ENCODE results near the gene PNN. TPM values are rescaled to one million over a fixed set of nuclear protein-coding genes. Genes with fewer than 3 reads are reported as not detected.
"Not testable (repeated sequence)": the region's sequence is repeated elsewhere in the genome, so short reads cannot be mapped to it uniquely, and the experiment has no call there.

Gene PNN
- total RNA-seq, 3 donors from 2014 or later (not counting 1 experiment from before 2014, with no cell fraction given): 121 to 153 (median 145) TPM

DNA sequence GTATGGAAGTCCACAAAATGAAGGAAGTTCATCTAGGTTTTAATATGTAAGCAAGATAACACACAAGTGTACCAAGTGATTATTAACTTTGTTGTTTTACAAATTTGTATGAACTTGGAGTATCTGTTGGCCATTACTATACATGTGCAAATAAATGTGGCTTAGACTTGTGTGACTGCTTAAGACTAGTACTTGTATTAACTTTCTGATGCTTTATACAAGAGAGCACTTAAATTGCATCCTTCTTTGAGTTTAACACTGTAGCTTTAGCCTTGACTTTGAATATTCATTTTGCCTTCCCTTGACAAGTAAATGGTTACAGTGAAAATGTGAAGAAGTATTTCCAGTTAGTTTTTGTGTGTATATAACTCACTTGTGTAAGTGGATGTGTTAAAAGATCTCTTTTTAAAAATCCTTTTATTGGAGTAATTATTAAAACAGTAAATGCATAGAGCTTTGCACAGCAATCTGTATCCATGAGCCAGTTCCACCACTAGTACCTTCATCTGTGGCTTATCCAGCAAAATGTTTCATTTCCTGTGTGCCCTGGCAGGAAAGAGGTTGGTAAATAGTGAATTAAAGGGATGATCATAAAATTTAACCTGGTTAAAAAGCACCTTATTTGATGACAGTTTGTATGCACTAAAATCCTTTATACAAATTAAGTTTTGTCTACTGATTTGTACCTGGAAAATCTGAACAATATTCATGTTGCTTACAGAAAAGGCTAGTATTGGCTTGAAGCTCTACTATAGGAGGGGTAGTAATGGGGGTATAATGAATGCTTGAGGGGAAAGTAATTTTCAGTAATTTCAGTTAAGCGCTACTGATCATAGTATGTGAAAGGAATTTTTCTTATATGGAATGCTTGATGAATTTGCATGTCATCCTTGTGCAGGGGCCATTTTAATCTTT is 8.0 kb downstream of the PNN start:
- Histone ChIP-seq H3K27ac (ENCODE audit: low read length) (no peak overlapping the region), H3K9me3 (ENCODE audit: control insufficient read depth, insufficient read depth, low read length) (no peaks in the 10 kb centered on the region), H3K4me3 (ENCODE audit: low read length) (no peak overlapping the region), H3K4me1 (ENCODE audit: control insufficient read depth, insufficient read depth, low read length) (no peaks in the 10 kb centered on the region), H3K27me3 (ENCODE audit: control insufficient read depth, insufficient read depth, low read length) (no peaks in the 10 kb centered on the region), H3K36me3 (ENCODE audit: control insufficient read depth, insufficient read depth, low read length) (peaks cover 68% of the 10 kb centered on the region)
- WGBS (ENCODE audit: insufficient coverage): 100% methylated on average over 1 of the region's 1 CpG
- intact Hi-C loops (cut with micrococcal nuclease): no loop called here
- no peak for TF ChIP-seq CTCF (IDR thresholded peaks at IDR 0.05)
- ATAC-seq (peak in 1 of 3 donors; percentile 21), DNase-seq (no peak)
- Mint-ChIP-seq H3K9me3 (no peaks in the 10 kb centered on the region), H3K4me1 (peaks cover 18 to 20% of the 10 kb centered on the region in 2 donors), H3K36me3 (peaks cover 11% of the 10 kb centered on the region), H3K4me3 (peak overlapping the region; percentile 11), H3K27me3 (ENCODE audit: low read depth in 2 of 2) (no peaks in the 10 kb centered on the region), H3K27ac (no peak overlapping the region)

GRCh38 chr14:39183685-39184003 is 8.6 kb downstream of the PNN start:
- H3K4me1 ChIP-seq (ENCODE audit: control insufficient read depth, insufficient read depth, low read length); H3K36me3 Mint-ChIP-seq; H3K27me3 Mint-ChIP-seq (ENCODE audit: low read depth in 2 of 2); H3K27ac ChIP-seq (ENCODE audit: low read length); H3K27me3 ChIP-seq (ENCODE audit: control insufficient read depth, insufficient read depth, low read length); H3K9me3 Mint-ChIP-seq; H3K27ac Mint-ChIP-seq; intact Hi-C loops (cut with micrococcal nuclease); H3K9me3 ChIP-seq (ENCODE audit: control insufficient read depth, insufficient read depth, low read length); H3K4me3 ChIP-seq (ENCODE audit: low read length); H3K4me3 Mint-ChIP-seq; DNase-seq: not testable (repeated sequence)
- 99% methylated on average over 4 of the region's 5 CpGs for WGBS (ENCODE audit: insufficient coverage)
- peaks cover 62% of the 10 kb centered on the region for H3K36me3 ChIP-seq (ENCODE audit: control insufficient read depth, insufficient read depth, low read length)
- ATAC-seq: peak in 1 of 3 donors; percentile 13
- H3K4me1 Mint-ChIP-seq: peaks cover 20 to 23% of the 10 kb centered on the region in 2 donors

DNA sequence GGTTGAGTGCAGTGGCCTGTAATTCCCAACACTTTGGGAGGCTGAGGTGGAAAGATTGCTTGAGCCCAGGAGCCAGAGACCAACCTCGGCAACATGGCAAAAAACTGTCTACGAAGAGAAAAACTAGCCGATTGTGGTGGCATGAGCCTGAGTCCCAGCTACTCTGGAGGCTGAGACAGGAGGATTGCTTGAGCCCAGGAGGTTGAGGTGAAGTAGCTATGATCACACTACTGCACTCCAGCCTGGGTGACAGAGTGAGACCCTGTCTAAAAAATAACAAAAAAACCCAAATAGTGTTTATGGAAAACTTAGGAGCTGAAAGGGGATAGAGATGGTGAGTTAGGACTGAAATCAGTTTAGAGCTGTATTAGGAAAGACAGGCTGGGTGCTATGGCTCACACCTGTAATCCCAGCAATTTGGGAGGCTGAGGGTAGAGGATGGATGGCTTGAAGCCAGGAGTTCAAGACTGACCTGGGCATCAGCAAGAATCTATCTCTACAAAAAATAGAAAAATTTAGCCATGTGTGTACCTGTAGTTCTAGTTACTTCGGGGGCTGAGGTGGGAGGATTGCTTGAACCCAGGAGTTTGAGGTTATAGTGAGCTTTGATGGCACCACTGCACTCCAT is 9.7 kb downstream of the PNN start:
- ATAC-seq (peak in 1 of 3 donors; percentile 20), DNase-seq (no peak)
- H3K27me3 Mint-ChIP-seq (ENCODE audit: low read depth in 2 of 2): no peaks in the 10 kb centered on the region
- H3K9me3 Mint-ChIP-seq: no peaks in the 10 kb centered on the region
- H3K36me3 Mint-ChIP-seq: no peaks in the 10 kb centered on the region
- Histone ChIP-seq H3K36me3 (ENCODE audit: control insufficient read depth, insufficient read depth, low read length) (peaks cover 51% of the 10 kb centered on the region), H3K27me3 (ENCODE audit: control insufficient read depth, insufficient read depth, low read length) (no peaks in the 10 kb centered on the region), H3K27ac (ENCODE audit: low read length) (no peak overlapping the region), H3K9me3 (ENCODE audit: control insufficient read depth, insufficient read depth, low read length) (no peaks in the 10 kb centered on the region), H3K4me3 (ENCODE audit: low read length) (no peak overlapping the region), H3K4me1 (ENCODE audit: control insufficient read depth, insufficient read depth, low read length) (no peaks in the 10 kb centered on the region)
- TF ChIP-seq CTCF (IDR thresholded peaks at IDR 0.05): no peak
- H3K4me3 Mint-ChIP-seq: no peak overlapping the region
- peak overlapping the region; percentile 62 to 68 for H3K27ac Mint-ChIP-seq
- WGBS (ENCODE audit: insufficient coverage): 96% methylated on average over 4 of the region's 4 CpGs
- intact Hi-C loops (cut with micrococcal nuclease): no loop called here
- peaks cover 14 to 17% of the 10 kb centered on the region in 2 donors for H3K4me1 Mint-ChIP-seq

GRCh38 chr14:39185256-39186049 is 10.4 kb downstream of the PNN start:
- Histone ChIP-seq H3K9me3 (ENCODE audit: control insufficient read depth, insufficient read depth, low read length) (no peaks in the 10 kb centered on the region), H3K4me3 (ENCODE audit: low read length) (no peak overlapping the region), H3K36me3 (ENCODE audit: control insufficient read depth, insufficient read depth, low read length) (peaks cover 44% of the 10 kb centered on the region), H3K4me1 (ENCODE audit: control insufficient read depth, insufficient read depth, low read length) (no peaks in the 10 kb centered on the region), H3K27ac (ENCODE audit: low read length) (no peak overlapping the region), H3K27me3 (ENCODE audit: control insufficient read depth, insufficient read depth, low read length) (no peaks in the 10 kb centered on the region)
- no peaks in the 10 kb centered on the region for H3K9me3 Mint-ChIP-seq
- H3K4me1 Mint-ChIP-seq: peaks cover 14 to 17% of the 10 kb centered on the region in 2 donors
- WGBS (ENCODE audit: insufficient coverage): 90% methylated on average over 4 of the region's 5 CpGs
- no peak for ATAC-seq
- TF ChIP-seq CTCF (IDR thresholded peaks at IDR 0.05): no peak
- intact Hi-C loops (cut with micrococcal nuclease): no loop called here
- H3K27me3 Mint-ChIP-seq (ENCODE audit: low read depth in 2 of 2): no peaks in the 10 kb centered on the region
- no peaks in the 10 kb centered on the region for H3K36me3 Mint-ChIP-seq
- no peak overlapping the region for H3K4me3 Mint-ChIP-seq
- peak overlapping the region; percentile 62 to 68 for H3K27ac Mint-ChIP-seq
- DNase-seq: no peak

All from natural killer cell (primary cell).